CD4-positive, alpha-beta T cell treated with Interleukin-21 for 1 hour (primary cell): ENCODE measurements around the gene LRRN2.

ENCODE experiments used
- DNase-seq: peaks from one replicate; pipeline ENCODE4 v3.0.0-alpha.2; 2020

Gene LRRN2

GRCh38 chr1:204688776-204689175 lies 3.2 kb upstream of the LRRN2 start:
- DNase-seq = no peak

GRCh38 chr1:204688007-204688406 lies 2.5 kb upstream of the LRRN2 start:
- DNase-seq = no peak

GRCh38 chr1:204684571-204685235 lies 835 bp downstream of the LRRN2 start:
- DNase-seq = no peak

GRCh38 chr1:204684206-204684570 lies 1.4 kb downstream of the LRRN2 start:
- DNase-seq = no peak

- no peak for DNase-seq
These were observed 2.0 kb downstream of the LRRN2 start for GRCh38 chr1:204683284-204684205.

GRCh38 chr1:204680461-204680860 lies 5.1 kb downstream of the LRRN2 start:
- DNase-seq = no peak

- DNase-seq = no peak
These were observed 5.5 kb downstream of the LRRN2 start for GRCh38 chr1:204680051-204680450.

GRCh38 chr1:204678721-204679475 lies 6.6 kb downstream of the LRRN2 start:
- no peak for DNase-seq

GRCh38 chr1:204677864-204678263 lies 7.7 kb downstream of the LRRN2 start:
- DNase-seq = no peak

- no peak for DNase-seq
These were observed 9.5 kb downstream of the LRRN2 start for GRCh38 chr1:204676043-204676442.

- DNase-seq = no peak
These were observed 11.5 kb downstream of the LRRN2 start for GRCh38 chr1:204673909-204674649.

- DNase-seq = no peak
These were observed 12.3 kb downstream of the LRRN2 start for GRCh38 chr1:204673209-204673608.

- no peak for DNase-seq
These were observed 12.9 kb downstream of the LRRN2 start for GRCh38 chr1:204672482-204673121.

GRCh38 chr1:204672069-204672468 lies 13.5 kb downstream of the LRRN2 start:
- DNase-seq = no peak

GRCh38 chr1:204670152-204670927 lies 15.2 kb downstream of the LRRN2 start:
- no peak for DNase-seq

- no peak for DNase-seq
These were observed 16.0 kb downstream of the LRRN2 start for GRCh38 chr1:204669579-204669978.

- DNase-seq = no peak
These were observed 21.2 kb downstream of the LRRN2 start for GRCh38 chr1:204664384-204664651.

GRCh38 chr1:204663644-204664383 lies 21.7 kb downstream of the LRRN2 start:
- DNase-seq = no peak

GRCh38 chr1:204662530-204662929 lies 23.0 kb downstream of the LRRN2 start:
- no peak for DNase-seq

- no peak for DNase-seq
These were observed 25.0 kb downstream of the LRRN2 start for GRCh38 chr1:204660509-204660908.

GRCh38 chr1:204659056-204659455 lies 26.5 kb downstream of the LRRN2 start:
- no peak for DNase-seq
